DMS153 treated with DMSO at 0.1 percent for 48 hours (cell line): Measurements from ENCODE around the gene HMGXB3.

ENCODE experiments used
- DNase-seq: peaks from one replicate; lab custom pipeline; 2025; ENCODE audit not compliant: unreplicated experiment; lab: John Stamatoyannopoulos, UW

Gene HMGXB3

GRCh38 chr5:150052226-150052955, 51.9 kb downstream of the HMGXB3 start:
- no peak for DNase-seq

DNA sequence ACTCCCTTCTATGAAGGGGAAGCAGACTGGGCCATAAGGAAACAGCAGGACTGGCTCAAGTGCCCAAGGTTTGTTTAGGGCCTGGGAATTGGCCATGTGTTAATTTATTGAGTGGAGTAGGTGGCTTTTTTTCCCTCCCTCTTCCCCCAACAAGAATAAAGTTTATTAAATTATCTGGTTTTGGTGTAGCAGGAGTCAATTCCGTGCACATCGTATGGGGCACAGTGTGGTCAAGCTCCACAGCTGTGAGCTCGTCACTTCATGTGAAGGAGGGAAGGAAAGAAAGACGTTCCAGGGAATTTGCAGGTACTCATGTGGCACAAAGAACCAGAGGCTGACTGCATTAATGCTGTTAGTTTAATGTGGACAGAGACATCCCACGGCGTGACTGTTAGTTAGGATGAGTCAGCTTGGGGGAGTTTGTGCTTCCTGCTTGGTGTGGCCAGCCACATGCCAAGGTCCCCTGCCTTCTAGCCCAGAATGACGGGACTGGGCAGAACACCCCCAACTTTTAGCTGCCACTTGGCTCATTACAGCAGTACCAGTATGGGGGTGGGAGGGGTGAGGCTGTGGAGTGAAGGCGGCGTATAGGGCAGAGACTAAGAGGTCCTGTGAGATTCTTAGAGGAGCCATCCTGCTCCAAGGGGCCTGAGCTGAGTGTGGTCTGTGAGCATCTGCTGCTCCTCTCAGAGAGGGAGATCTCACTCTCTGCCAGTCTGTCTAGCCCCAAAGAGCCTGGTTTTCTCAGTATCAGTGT, 52.6 kb downstream of the HMGXB3 start:
- no peak for DNase-seq

GRCh38 chr5:150053713-150054392, 53.3 kb downstream of the HMGXB3 start:
- DNase-seq: no peak

GRCh38 chr5:150054569-150054968, 54.0 kb downstream of the HMGXB3 start:
- DNase-seq: no peak

GRCh38 chr5:150055326-150056074, 55.0 kb downstream of the HMGXB3 start:
- DNase-seq: no peak

DNA sequence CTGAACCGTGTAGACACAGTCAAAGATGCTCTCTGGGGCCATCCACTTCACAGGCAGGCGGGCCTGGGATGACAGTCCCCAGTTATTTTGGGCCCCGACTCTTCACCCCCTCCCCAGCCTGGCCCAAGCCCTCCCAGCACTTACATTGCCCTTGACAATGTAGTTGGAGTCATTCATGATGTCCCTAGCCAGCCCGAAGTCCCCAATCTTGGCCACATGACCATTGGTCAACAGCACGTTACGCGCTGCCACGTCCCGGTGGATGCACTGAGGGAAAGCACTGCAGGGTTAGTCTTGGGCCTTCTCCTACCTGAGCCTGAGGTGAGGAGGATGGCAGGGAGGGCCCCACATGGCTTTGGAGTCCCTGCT, 55.5 kb downstream of the HMGXB3 start:
- DNase-seq: no peak

- DNase-seq: no peak
These were observed 56.5 kb downstream of the HMGXB3 start for GRCh38 chr5:150057052-150057451.

DNA sequence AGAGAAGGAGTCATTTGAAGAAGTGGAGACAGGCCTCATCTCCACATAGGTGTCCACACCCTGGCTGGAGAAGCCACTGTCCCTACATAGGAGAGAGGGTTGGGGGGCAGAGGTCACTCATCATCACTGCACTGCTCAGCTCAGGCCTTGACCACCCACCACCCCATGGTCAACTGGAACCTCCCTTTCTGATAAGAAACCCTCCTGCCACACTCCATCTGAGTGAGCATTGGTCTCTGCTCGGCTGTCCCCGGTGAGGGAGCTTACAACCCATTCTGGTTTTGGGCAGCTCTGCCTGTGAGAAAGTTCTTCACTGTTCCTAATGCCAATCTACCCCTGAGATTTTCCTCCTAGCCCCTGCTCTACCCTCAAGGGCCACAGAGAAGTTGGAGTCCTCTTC, 57.0 kb downstream of the HMGXB3 start:
- DNase-seq: no peak

DNA sequence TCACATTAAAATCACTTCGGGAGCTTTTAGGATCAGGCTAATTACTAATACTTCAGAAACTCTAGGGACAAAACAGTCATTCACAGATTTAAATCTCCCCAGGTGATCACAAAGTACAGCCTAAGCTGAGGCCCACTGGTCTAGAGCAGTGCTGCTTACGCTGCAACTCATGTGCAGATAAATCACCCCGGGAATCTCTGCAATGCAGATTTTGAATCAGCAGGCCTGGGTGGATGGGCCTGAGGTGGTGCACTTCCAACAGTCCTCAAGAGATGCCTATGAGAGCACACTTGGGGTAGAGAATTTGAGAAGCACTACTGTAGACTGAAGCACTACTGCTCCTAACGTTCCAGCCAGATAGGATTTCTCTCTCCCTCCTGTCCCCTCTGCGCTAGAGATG, 57.5 kb downstream of the HMGXB3 start:
- no peak for DNase-seq

- no peak for DNase-seq
These were observed 58.1 kb downstream of the HMGXB3 start for GRCh38 chr5:150058480-150059126.

DNA sequence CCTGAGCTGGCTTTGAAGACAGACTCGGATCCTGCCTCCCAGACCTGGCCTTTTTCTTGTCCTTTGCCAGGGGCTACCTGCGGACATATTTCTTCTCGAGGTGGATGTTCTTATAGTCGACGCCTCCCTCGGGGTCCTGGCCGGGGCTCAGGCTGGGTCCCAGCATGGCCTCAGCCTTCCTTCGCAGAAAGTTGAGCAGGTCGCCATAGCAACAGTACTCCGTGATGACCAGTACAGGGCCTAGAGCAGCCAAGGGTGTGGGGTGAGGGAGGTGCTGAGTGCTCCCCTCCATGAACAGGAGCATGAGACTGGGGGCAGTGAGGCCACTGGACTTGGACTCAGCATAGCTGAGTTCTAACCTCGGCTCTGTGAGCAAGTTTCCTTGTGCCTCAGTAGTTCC, 59.1 kb downstream of the HMGXB3 start:
- DNase-seq: no peak

DNA sequence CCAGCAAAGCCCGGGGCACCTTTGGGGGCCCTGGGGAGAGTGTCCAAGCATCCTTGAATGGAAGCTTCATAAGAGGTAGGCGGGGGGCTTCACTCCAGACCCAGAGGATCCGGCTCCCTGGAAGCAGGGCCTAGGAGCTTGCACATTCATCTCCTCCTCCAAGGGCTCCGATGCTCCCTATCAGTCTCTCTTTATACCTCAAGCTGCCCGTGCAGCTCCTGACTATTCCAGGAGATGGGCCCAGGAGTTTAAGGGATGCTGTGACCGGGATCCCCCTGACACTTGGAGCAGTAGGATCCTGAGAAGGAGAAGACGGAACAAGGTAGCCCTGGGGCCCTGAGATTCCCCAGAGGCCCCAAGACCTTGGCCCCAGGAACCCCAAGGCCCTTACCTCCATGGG, 59.9 kb downstream of the HMGXB3 start:
- no peak for DNase-seq

GRCh38 chr5:150061538-150061995, 61.0 kb downstream of the HMGXB3 start:
- no peak for DNase-seq

GRCh38 chr5:150062216-150062922, 61.8 kb downstream of the HMGXB3 start:
- DNase-seq: no peak

DNA sequence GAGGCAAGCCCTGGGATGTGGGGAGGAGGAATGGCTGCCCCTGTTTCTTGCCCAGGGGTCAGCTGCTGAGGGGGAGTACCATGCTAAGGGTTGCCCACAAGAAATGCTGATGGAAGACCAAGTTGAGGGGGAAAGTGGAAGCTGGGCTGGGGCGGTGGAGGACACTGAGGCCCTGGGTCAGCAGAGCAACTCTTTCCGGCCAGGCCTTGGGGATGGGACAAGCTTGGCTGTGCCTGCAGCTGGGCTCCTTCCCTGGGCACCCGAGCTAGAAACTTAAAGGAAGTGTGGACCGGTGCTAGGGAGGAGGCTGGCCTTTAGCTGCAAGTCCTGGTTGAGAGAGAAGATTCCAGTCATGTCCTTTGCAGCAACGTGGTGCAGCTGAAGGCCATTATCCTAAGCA, 63.1 kb downstream of the HMGXB3 start:
- DNase-seq: no peak

DNA sequence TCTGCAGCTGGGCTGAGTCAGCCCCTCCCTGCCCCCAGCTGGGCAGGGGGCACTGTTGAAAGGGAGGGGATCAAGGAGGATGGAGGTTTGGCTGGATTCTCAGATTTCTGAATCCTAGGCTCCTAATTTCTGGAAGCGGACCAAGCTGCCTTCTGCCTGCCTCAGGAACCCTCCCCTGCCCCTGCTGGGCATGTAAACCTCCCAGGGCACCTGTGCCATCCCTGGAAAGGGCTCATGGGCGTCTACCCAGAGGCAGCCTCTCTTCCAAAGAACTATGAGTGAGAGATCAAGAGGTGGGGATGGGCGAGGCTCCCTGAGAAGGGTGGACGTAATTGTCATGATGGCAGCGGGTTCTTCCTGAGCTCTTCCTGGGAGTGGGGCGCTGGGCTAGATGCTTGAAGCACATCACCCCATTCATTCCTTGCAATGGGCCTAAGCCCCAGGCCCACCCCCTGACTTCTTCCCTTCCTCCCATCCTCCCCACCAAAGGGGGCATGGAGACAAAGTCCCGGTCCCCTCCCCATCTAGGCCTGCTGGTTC, 64.2 kb downstream of the HMGXB3 start:
- DNase-seq: no peak

DNA sequence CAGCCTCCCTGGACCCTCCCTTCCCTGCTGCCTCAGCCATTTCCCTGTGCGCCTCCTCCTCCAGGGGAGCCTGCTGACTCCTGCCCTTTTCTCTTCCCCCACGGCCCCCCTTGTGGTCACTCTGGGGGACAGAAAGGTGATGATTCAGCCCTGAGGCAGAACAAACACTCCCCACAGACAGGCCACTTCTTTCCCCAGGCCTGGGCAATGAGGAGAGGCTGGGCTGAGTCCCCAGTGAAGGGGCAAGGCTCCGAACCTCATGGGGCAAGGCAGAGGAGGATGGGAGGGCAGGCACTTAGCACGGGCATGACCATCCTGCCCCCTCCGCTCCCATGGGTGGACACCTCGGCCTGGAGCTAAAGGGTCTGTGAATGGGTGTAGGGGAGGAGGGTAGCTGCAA, 64.8 kb downstream of the HMGXB3 start:
- DNase-seq: no peak

GRCh38 chr5:150065886-150066285, 65.3 kb downstream of the HMGXB3 start:
- no peak for DNase-seq

GRCh38 chr5:150066436-150066835, 65.9 kb downstream of the HMGXB3 start:
- no peak for DNase-seq

DNA sequence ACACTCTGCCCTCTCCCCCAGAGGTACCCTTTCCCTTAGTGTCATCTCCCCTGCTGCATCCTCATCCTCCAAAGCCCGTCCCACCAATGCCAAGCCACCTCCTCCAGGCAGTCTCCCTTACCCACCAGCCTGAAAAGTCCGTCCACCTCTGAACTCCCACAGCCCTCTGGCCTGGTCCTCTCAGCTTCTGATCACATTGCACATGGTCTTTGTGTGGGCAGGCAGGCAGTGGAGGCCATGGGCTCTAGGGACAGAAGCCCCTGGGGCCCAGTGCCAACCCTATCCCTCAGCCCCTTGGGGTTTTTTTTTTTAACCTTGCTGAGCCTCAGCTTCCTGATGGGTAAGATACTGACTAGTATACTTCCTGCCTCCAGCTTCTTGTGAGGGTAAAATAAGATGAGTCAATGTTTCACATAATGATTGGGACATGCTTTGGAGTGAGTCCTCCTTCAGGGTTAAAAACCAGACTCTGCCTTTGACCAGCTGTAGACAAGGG, 66.4 kb downstream of the HMGXB3 start:
- DNase-seq: no peak
